Cerebellar nuclear complex (tissue), 1 donor: ENCODE results near the gene LSAMP.
"Not testable (repeated sequence)": the region's sequence is repeated elsewhere in the genome, so short reads cannot be mapped to it uniquely, and the experiment has no call there.

ENCODE experiments used
- DNase-seq, 2 experiments: peaks; one replicate each; lab custom pipeline; 2025; lab: John Stamatoyannopoulos, UW

The LSAMP gene

DNA sequence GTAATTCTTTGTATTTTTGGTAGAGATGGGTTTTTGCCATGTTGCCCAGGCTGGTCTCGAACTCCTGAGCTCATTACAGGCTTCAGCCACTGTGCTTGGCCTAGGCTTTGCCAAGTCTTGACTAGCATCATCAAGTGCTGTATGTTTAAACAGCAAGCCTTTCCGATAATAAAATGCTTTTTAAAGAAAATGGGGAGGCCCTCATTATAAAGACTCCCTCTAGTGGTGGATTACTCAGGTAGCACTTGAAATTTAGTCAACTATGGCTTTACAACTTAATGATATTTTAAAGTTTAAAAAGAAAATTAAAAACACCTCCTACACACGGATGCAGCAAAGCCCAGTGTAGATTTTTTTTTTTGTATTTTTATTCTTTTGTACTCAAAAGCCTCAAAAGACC is 608.3 kb downstream of the LSAMP start:
- no peak for DNase-seq

DNA sequence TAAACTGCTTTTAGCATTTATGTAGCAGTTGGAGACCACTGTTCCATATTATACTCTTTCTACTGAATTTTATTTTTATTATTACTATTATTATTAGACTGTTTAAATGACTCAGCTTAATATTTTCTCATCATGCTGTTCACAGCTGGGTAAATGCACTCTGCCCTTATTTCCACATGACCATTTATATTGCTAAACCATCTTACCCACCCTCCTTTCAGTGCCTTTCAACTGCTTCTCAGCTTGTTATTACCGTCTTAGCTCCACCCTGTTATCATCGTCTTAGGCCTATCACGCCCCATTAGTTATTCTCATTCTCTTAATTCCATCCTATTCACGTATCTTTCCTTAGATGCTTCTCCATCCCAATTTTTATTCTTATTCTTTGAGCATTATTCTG is 609.3 kb downstream of the LSAMP start:
- DNase-seq, result no peak

DNA sequence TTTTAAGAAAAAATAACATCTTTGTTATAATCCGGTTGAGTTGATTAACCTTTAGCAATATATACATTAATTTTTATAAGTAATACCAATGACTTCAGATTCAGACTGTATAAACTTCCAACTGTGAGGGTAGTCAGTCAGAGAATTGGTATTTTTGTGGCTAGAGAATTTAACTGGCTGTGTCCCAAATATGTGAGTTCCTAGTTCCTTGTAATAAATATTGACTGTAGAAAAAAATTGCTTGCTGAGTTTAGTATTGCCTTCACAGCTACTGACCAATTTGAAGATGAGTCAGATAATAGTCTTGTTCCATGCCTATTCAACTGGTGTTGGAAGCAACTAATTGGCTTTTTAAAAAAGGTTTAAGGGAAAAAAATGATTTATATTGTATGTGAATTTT is 611.2 kb downstream of the LSAMP start:
- no peak for DNase-seq

DNA sequence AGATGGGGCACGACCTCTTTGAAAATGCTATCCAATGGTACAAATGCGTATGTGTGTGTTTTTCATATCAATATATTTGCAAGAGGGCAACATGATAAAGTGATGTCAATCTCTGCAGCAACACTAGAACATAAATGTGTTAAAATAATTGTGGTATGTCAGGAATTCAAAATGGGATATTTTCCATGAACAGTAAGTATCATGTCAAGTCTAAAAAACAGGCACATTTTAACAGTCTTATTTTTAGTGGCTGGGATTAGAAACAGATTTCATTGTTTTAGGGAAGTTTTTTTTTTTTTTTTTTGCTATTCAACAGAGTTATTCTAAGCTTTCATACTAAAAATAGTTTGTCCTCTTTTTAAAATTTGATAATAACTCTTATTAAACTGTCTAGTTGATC is 612.2 kb downstream of the LSAMP start:
- DNase-seq, result no peak

DNA sequence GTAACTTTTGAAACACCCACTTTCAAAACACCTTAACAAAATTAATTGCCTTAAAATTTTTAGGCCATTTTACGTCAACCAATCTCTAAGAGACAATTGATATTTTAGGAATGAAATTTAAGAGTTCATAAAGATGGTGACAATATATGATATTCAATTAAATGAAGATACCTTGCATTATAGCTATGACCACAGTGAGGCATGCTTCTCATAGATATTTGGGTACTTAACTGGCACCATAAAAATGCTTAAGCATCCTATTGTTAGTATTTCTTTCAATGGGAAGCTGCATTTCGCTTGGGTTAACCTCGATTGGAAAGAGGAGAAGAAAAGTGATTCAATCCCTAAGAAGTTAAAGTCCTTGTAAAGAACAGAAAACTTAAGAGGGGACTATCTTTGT is 613.0 kb downstream of the LSAMP start:
- DNase-seq, result no peak

DNA sequence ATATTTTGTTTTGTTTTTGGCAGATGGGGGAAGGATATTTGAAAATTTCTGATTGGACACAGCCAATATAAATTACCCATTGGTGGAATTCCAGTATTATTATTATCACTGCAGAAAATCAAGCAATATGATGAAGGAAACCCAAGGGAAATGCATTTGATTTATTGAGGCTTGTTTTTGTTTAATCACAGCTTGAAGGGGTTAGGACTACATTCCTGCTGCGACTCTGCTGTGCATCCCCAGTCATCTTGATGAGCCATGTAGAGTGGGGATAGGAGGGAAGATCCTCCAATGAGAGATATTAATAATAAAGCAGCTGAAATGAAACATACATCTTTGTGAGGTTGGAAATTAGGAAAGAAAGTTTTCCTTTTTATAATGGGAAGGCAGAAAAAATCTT is 613.4 kb downstream of the LSAMP start:
- no peak for DNase-seq

DNA sequence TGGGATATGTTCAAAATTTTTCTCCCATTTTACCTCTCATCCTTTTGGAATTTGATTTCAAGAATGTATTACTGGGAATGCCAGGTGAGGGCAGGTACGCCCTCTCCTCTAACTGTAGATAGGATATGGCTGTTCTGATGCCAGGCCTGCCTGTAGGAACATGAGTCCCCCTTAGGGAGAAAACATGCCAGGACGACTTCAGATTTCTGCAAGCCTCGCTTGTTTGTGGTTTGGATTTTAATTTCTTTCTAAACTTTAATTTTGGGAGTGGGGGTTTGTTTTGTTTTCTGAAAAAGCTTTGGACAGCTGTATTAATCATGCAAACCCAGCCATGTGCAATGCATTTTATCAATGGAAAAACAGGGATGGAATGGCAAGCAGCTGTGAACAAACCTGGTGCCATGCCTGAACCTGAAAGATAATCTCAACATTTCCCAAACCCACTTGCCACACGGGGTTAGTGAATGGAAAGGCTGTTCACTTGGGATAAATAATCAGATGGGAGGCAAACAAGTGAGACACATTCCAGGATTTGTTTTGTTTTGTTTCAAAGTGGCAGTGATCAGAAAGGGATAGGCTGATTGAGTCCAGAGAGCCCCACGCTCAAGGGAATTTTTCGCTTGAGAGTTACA is 614.4 kb downstream of the LSAMP start:
- DNase-seq, result no peak

DNA sequence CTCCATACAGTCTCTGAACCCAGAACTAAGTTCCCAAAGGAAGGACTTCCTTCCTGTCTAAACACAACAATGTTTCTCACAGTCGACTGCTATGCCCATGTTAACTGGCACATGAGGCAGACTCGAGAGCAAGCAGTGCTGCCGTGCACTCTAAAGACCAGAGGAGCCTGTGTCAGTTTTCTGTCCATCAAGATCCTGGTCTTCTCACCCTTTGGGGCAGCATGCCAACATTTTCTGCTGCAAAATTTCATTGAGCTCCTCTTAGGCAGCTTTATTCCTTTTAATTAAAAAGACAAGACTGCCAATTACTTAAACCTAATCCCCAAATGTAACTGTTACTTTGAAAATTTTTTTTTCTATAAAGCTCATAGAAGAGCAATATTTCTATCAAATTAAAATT is 616.9 kb downstream of the LSAMP start:
- DNase-seq, result no peak

DNA sequence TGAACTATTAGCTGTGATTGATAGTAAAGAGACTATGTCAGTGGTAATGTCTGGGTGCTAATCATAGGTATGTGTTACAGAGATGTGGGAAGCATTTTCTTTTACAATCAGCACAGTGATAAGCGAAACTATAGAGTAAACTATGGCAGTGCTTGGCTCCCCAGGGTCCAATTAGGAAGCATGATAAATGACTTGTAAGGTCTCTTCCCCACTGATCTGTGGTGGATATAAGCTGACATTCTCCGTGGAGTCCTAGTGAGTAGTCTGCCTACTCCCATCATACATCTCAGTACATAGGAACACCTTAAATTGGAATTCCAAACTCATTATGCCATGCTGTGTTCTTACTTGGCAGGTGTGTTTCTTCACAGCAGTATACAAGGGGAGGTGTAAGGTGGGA is 617.8 kb downstream of the LSAMP start:
- DNase-seq, result no peak

DNA sequence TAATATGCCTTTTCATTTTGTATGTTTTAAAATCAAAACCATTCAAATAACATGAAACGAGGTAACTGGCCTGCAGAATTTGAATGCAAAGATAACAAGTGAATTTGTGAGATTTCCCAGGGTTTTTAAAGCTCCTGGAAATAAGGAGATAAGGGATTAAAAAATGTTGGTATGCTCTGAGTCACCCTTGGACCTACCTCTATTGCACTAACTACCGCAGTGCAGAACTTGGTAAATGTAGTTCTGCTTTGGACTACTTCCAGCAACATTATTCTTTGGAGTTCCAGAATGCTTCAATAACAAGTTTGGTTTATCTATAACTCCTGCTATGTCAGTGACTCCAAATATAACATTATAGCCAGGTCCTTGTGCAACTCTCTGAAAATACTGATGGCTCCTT is 620.2 kb downstream of the LSAMP start:
- no peak for DNase-seq

DNA sequence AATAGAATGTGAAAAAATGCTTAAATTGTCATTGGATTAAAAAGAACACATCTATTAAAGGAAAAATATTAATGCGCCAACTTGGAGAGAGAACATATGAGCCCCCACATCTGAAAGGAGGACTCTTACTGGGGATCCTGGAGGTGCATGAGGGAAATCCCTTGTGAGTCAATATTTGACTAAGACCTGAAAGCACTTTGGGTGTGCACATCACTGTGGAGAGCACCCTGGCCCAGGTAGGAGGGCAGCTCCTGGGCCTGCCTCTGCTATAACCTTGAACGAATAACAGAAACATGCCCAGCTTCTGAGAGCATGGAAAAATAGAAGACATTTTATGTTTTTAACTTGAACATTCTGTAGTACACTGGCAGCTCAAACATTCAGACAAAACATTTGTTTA is 622.2 kb downstream of the LSAMP start:
- no peak for DNase-seq

DNA sequence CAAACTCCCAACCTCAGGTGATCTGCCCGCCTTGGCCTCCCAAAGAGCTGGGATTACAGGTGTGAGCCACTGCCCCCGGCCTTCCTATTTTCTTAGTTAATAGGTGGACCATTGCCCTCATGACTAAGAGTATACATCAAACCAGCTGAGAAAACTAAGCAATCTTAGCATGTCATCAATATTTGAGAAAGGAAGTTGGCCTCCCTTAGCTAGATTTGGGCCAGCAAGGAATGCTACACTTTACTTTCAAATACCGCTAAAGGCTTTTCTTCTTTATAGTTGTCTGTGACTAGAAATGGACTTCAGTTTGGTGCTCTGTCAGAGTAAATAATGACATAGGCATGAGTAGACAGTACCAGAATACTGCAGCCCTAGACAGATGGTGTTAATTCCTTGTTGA is 622.7 kb downstream of the LSAMP start:
- DNase-seq, result no peak

DNA sequence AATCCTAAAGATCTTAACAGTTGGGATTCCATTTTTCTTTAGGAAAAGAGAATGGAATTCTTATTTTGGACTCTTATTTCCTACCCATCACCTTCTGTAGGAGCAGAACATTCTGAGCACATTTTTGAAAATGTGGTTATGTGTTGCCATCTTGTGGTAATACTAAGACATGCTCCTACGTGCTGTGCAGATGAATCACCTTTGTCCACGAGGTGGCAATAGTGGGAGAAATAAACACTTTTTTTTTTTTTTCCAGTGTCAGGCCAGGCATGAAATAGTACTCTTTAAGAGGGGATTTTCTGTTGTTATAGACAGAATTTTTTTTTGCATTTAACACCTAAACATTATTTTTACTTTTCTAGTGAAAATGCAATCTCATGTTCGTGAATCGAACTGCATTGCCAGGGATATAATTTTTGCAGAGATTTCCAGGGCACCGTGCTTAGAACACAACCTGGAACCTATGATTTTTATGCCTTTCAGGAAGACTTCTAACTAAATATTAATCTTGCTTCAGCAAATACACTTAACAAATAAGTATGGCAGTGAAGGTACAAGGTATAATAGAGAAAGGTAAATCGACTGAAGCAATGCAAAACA is 625.4 kb downstream of the LSAMP start:
- peak in 1 of 2 experiments; percentile 67 for DNase-seq

DNA sequence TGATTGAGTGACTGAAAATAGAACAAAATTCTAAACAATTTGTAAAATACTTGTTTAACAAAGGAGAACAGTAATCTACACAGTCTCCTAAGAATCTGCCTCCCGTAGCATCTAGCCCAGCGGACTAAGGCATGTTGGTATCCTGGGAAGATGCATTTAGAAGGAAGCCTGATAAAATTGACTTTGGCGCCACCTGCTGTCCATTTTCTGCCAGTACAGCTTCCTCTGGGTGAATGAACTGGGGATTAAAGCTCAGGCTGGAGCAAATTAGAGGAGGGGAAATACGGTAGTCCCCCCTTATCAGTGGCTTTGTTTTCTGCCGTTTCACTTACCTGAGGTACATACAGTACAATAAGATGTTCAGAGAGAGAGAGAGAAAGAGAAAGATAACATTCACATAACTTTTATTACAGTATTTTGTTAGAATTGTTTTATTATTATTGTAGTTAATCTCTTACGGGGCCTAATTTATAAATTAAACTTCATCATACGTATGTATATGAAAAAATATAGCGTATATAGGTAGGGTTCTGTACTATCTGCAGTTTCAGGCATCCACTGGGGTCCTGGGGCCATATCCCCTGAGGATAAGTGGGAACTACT is 630.4 kb downstream of the LSAMP start:
- peak in 1 of 2 experiments; percentile 26 for DNase-seq

DNA sequence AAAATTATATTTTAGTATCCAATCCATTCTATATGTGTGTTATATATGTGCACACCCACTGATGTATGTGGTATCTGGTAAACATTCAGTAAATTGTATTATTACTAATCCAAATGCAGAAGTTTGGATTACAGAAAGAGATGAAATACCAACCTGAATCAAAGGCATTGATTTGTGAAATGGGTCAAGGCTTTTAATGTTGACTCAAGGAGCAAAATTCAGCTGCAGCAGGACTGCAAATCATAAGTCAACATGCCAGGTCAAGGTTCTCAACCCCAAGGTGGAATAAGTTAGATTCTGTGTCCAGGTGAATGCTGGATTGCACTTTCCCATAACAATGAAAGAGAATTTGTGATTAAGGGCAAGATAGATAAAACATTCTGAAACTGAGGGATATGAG is 631.3 kb downstream of the LSAMP start:
- DNase-seq, result no peak

DNA sequence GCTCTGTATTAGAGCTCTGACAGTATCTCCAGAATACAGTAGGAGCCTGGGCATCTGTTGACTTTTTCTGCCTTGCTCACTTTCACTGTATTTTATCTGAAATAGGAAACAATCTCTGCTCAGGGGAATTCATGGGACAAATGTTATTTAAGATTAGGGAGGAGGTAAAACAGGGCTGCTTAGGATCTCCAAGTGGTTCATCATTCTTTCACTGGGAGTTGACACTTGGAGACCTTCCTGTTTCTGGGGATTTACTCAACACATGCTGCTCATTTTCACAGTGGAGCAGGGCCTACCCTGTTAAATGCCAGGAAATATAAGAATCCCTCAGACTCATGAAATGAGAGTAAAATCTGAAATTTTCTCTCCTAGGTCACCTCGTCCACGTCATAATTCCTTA is 636.5 kb downstream of the LSAMP start:
- no peak for DNase-seq

DNA sequence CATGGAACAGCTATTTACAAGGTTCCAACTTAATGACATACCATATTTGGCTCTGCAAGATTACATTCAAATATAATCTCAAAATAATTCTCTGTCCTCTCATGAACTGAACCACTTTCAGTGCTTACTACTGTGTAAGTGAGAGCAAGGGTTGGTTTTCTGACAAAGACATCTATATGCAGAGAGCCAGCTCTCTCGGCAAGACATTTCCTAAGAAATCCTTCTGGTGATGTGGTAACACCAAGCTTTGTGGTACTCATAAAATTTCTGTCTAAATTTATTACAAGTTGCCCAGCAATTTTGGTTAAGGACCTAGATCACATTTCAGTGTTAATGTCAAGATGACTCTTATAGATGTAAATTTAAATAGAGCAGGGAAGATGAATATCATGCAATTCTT is 637.0 kb downstream of the LSAMP start:
- DNase-seq, result no peak

DNA sequence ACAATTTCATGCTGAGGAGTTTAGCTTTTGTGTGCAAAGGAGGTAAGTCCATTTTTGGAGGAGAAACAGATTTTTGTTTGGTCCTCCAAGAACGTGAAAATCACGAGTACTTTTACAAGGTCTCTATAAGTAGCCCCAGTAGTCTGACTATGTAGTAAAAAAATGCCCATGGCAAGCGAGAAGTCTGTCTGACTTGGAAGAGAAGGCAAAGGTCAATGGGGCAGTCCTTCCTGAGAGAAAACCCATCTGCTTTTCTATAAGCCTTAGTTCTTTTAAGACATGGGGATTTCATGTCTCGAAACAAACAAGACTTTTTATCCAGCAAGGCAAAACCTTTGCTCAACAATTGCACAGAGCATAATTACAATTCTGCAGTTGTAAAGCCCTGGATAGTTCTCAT is 638.8 kb downstream of the LSAMP start:
- DNase-seq, result no peak

DNA sequence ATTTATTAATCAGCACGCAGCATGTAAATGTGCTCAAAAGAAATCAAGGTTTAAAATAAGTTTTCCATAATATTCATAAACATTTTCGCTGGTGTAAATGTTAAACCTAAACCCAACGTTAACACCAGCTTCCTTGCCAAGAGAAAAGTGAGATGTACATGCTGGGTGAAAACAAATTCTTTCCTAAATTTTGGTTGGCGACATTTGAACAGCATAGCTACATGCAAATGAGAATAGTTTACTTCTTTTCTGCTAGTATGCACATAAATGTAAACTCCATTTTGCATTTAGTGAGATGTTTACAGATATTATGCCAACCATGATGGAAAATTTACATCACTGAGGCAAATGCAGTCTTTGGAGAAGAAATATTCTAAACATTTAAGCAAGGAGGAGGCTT is 639.8 kb downstream of the LSAMP start:
- no peak for DNase-seq

DNA sequence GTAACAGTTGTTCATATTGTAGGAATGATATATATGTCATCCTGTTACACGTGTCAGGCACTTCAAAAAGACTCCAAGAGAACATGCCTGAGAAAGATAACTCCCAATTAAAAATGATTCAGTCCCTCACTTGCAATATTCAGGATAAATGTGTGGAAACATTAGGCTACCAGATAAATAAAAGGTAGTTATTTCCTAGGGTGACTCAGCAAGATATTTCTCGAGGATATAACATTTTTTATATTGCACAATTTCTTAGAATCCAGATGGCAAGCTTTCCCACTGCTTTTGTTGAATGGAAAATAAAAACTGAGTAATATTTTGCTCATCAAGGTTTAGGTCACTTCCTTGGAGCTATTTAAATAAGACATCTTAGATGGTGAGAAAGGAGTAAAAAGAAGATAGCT is 640.6 kb downstream of the LSAMP start:
- no peak for DNase-seq

DNA sequence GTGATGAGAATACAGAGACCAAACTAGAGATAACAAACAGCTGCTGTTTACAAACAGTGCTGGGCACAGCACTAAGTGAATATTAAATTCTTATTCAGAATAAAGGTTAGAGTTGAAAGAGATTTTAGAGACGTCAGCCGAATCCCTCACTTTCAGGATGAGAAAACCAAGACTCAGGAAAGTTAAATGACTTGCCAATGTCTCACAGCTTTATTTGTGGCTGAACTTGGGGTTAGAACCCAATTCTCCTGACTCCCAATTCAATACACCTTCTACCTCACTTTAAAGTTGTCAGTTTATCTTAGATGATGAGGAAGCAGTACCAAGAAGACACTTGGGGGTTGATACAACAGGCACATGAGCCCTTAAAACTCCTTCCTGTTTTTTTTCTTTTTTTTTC is 641.1 kb downstream of the LSAMP start:
- no peak for DNase-seq

DNA sequence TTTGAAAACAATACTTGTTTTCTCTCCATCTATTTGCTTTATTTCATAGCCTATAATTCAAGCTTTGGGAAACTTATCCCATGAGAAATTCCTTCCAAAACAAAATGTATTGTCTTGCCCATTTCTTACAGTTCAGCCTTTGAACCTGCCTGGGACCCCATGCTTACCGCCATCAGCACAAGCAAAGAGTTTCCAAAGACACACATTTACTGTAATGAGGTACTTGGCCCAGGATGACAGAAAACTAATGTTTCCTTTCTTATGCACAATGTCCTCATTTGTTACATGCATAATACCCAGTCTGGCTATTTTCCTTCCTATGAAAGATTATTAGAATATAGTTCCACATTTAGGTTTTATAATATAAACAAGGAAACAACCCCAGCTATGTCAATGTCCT is 641.6 kb downstream of the LSAMP start:
- no peak for DNase-seq

DNA sequence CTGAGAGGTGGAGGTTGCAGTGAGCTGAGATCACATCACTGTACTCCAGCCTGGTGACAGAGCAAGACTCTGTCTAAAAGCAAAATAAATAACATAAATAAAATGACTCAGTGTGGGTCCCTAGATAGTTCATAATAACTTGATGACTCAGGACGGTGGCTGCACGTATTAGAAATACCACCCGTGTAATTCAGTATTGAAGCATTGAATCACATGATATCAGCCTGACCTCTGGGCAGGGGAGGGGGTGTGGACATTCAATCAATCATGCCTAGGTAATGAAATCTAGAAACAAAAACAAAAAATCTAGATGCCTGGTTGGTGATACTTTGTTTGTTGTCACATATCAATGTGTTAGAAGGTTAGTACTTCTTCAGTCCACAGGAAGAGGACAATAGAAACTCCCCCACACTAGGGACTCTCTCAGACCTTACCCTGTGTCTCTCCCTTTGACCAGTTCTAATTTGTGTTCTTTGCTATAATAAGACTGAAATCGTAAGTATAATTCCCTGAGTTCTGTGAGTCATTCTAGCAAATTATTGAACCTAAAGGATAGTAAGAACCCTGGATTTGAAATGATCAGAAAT is 644.7 kb downstream of the LSAMP start:
- DNase-seq, result no peak

DNA sequence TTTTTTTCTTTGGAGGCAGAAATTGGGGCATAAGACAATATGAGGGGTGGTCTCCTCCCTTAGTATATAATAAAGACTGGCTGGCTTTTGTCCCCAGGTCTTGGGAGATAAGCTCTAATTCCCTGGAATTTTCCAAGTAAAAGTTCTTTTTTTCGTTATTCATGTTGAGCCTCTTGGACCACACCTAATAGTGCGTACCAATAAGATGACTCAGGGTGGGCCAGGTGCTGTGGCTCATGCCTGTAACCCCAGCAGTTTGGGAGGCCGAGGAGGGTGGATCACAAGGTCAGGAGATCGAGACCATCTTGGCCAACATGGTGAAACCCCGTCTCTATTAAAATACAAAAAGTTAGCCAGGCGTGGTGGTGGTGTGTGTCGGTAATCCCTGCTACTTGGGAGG is 645.2 kb downstream of the LSAMP start:
- DNase-seq, result not testable (repeated sequence)
